ENCODE measurements around the gene PHRF1. TPM values are rescaled to one million over a fixed set of nuclear protein-coding genes. Genes with fewer than 3 reads are reported as not detected.

Gene PHRF1
- total and polyA plus RNA-seq, 9 of the 15 experiments (the other 6 are each of a cell fraction or from before 2014, with no cell fraction given): 0.07 to 37.2 (median 7.7) TPM

GRCh38 chr11:615504-616319 is 39.4 kb downstream of the PHRF1 start, which contains the start of gene IRF7 (continued):
- peak; percentile 40 to 69 for TF ChIP-seq E2F6 (IDR thresholded peaks at IDR 0.05; ENCODE audit: borderline replicate concordance in 1 of 2, extremely low read depth in 1 of 2, insufficient read depth in 1 of 2, insufficient read length in 1 of 2, low read depth in 1 of 2, low read length in 1 of 2, poor library complexity in 1 of 2, severe bottlenecking in 1 of 2)
- no peak for TF ChIP-seq RREB1 (CRISPR knock-in tag; IDR thresholded peaks at IDR 0.05)
- TF ChIP-seq TAF1 (IDR thresholded peaks at IDR 0.05; ENCODE audit: control insufficient read depth, extremely low read depth, insufficient read depth, low read length, severe bottlenecking): peak; percentile 15
- TF ChIP-seq CC2D1A (IDR thresholded peaks at IDR 0.05): no peak
- TF ChIP-seq SPI1 (IDR thresholded peaks at IDR 0.05; ENCODE audit: borderline replicate concordance, low read depth, low read length): peak; percentile 97
- peak; percentile 81 for TF ChIP-seq POLR2A (conservative IDR thresholded peaks at IDR 0.05)
- peak; percentile 57; the same call in 1 of the 2 replicates for TF ChIP-seq NKRF (IDR thresholded peaks at IDR 0.05; ENCODE audit: borderline replicate concordance)
- no peak for TF ChIP-seq BRF1 (IDR thresholded peaks at IDR 0.05; ENCODE audit: borderline replicate concordance, extremely low read depth, insufficient read length)
- TF ChIP-seq POLR2AphosphoS5 (IDR thresholded peaks at IDR 0.05; ENCODE audit: control insufficient read depth, insufficient read depth, low read depth, low read length): peak; percentile 51; the same call in 1 of the 2 replicates
- no peak for TF ChIP-seq ZNF408 (CRISPR knock-in tag; IDR thresholded peaks at IDR 0.05; ENCODE audit: low read depth)
- TF ChIP-seq NRF1 (conservative IDR thresholded peaks at IDR 0.05 in 1 of 2, IDR thresholded peaks at IDR 0.05 in 1 of 2): peak; percentile 63 to 71
- TF ChIP-seq CCNT2 (IDR thresholded peaks at IDR 0.05; ENCODE audit: borderline replicate concordance, extremely low read depth, insufficient read length, low read depth, low read length): peak; percentile 35
- TF ChIP-seq TFAP4 (CRISPR knock-in tag; IDR thresholded peaks at IDR 0.05; ENCODE audit: borderline replicate concordance): peak; percentile 54; the same call in 1 of the 2 replicates
- 0 out of 2 replicates have a peak, but pooled peaks have one; percentile 40 for TF ChIP-seq KAT7 (CRISPR knock-in tag; IDR thresholded peaks at IDR 0.05; ENCODE audit: borderline replicate concordance)
- TF ChIP-seq GABPA (tag; conservative IDR thresholded peaks at IDR 0.05; ENCODE audit: low read depth): peak; percentile 90

All from K562 (cell line).